ENCODE results near the gene FERMT2.

Gene FERMT2

DNA sequence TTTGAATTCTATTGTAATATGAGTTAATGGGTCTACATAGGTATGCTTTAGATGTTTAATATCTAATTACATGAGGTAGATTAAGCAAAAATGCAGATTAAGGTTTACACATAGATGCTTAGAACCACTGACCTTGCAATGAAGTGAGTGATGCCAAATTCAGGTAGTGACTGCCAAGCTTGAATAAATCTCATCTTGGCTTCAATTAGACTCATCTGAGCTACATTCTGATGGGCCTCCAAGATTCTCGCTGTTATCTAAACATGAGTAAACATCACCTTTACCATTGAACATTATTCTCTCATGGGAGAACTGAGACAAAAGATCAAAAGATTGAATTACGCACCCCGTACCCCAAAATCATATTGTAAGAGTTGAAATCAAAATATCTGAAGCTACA lies 90.6 kb downstream of the FERMT2 start:
- H3K36me3 ChIP-seq (ENCODE audit: insufficient read depth, low read length): peaks cover 4% of the 10 kb centered on the region; the same call in 1 of the 2 replicates

DNA sequence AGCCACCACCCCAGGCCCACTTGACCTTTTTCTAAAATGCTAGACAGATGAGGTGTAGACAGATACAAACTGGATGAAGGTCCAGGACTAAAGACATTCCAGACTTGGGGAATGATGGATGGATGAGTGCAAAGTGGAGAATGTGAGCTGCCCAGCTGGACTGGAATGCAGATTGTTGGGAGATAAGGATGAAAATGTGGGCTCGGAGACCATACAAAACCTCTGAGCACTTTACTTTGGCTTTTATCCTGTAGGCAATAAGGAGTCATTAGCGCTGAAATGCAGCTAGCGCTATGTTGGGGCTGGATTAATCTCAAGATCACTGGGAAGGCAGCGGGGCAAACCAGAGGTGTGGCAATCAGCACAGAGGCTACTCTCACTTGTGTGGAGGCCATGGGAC lies 94.7 kb downstream of the FERMT2 start:
- Histone ChIP-seq H3K9me3 (ENCODE audit: insufficient read depth, low read depth, low read length) (no peaks in the 10 kb centered on the region), H3K36me3 (ENCODE audit: insufficient read depth, low read length) (no peaks in the 10 kb centered on the region; the same call in 1 of the 2 replicates), H3K4me1 (ENCODE audit: insufficient read depth, low read length, poor library complexity, severe bottlenecking) (peaks cover 7% of the 10 kb centered on the region), H3K4me2 (ENCODE audit: low read depth, low read length, poor library complexity, severe bottlenecking) (no peak overlapping the region), H3K27me3 (ENCODE audit: insufficient read depth, low read length, poor library complexity, severe bottlenecking) (no peaks in the 10 kb centered on the region), H3K9me2 (replicated peaks; ENCODE audit: low read depth, low read length) (no peaks in the 10 kb centered on the region), H4K20me1 (ENCODE audit: insufficient read depth, low read length, poor library complexity, severe bottlenecking) (no peaks in the 10 kb centered on the region), H2AFZ (ENCODE audit: low read length) (no peak overlapping the region), H3K9ac (ENCODE audit: low read depth, low read length, poor library complexity, severe bottlenecking) (no peak overlapping the region), H3F3A (ENCODE audit: low read depth) (no peaks in the 10 kb centered on the region), H3K79me2 (ENCODE audit: insufficient read depth, low read length) (no peaks in the 10 kb centered on the region), H3K4me3 (ENCODE audit: low read length, poor library complexity, severe bottlenecking) (no peak overlapping the region)
- TF ChIP-seq, protein P1, sequence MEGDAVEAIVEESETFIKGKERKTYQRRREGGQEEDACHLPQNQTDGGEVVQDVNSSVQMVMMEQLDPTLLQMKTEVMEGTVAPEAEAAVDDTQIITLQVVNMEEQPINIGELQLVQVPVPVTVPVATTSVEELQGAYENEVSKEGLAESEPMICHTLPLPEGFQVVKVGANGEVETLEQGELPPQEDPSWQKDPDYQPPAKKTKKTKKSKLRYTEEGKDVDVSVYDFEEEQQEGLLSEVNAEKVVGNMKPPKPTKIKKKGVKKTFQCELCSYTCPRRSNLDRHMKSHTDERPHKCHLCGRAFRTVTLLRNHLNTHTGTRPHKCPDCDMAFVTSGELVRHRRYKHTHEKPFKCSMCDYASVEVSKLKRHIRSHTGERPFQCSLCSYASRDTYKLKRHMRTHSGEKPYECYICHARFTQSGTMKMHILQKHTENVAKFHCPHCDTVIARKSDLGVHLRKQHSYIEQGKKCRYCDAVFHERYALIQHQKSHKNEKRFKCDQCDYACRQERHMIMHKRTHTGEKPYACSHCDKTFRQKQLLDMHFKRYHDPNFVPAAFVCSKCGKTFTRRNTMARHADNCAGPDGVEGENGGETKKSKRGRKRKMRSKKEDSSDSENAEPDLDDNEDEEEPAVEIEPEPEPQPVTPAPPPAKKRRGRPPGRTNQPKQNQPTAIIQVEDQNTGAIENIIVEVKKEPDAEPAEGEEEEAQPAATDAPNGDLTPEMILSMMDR (conservative IDR thresholded peaks at IDR 0.05; ENCODE audit: low read length): no peak
- no peak for TF ChIP-seq EZH2phosphoT487 (IDR thresholded peaks at IDR 0.05; ENCODE audit: borderline replicate concordance)

More for the DNA sequence above, 90.6 kb downstream of the FERMT2 start:
- TF ChIP-seq EZH2phosphoT487 (IDR thresholded peaks at IDR 0.05; ENCODE audit: borderline replicate concordance): no peak
- TF ChIP-seq, protein P1 (conservative IDR thresholded peaks at IDR 0.05; ENCODE audit: low read length): no peak
- H3K9ac ChIP-seq (ENCODE audit: low read depth, low read length, poor library complexity, severe bottlenecking): no peak overlapping the region
- H3K4me2 ChIP-seq (ENCODE audit: low read depth, low read length, poor library complexity, severe bottlenecking): no peak overlapping the region
- H3K9me3 ChIP-seq (ENCODE audit: insufficient read depth, low read depth, low read length): no peaks in the 10 kb centered on the region
- no peaks in the 10 kb centered on the region for H4K20me1 ChIP-seq (ENCODE audit: insufficient read depth, low read length, poor library complexity, severe bottlenecking)
- H3K4me1 ChIP-seq (ENCODE audit: insufficient read depth, low read length, poor library complexity, severe bottlenecking): peaks cover 10% of the 10 kb centered on the region
- H3K9me2 ChIP-seq (replicated peaks; ENCODE audit: low read depth, low read length): no peaks in the 10 kb centered on the region
- H3K79me2 ChIP-seq (ENCODE audit: insufficient read depth, low read length): no peaks in the 10 kb centered on the region
- H3F3A ChIP-seq (ENCODE audit: low read depth): no peaks in the 10 kb centered on the region
- no peaks in the 10 kb centered on the region for H3K27me3 ChIP-seq (ENCODE audit: insufficient read depth, low read length, poor library complexity, severe bottlenecking)
- H3K4me3 ChIP-seq (ENCODE audit: low read length, poor library complexity, severe bottlenecking): no peak overlapping the region
- no peak overlapping the region for H2AFZ ChIP-seq (ENCODE audit: low read length)

DNA sequence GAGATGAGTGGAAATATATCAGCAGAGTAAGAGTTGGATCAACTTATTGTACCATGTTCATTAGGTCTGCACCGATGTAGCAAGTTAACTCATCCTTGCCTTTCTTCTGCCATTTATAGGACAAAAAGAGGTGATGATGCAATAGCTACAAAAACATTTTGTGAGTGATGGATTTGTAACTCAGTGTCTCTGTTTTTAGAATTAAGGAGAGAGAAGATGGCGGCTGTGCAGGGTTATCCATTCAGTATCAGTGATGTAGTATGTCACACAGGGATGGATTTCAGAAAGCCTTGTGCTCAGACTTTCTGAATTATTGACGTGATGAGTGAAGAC lies 97.4 kb downstream of the FERMT2 start:
- H3K79me2 ChIP-seq (ENCODE audit: insufficient read depth, low read length): no peaks in the 10 kb centered on the region
- H4K20me1 ChIP-seq (ENCODE audit: insufficient read depth, low read length, poor library complexity, severe bottlenecking): no peaks in the 10 kb centered on the region
- no peak overlapping the region for H3K4me2 ChIP-seq (ENCODE audit: low read depth, low read length, poor library complexity, severe bottlenecking)
- peaks cover 7% of the 10 kb centered on the region for H3K4me1 ChIP-seq (ENCODE audit: insufficient read depth, low read length, poor library complexity, severe bottlenecking)
- H3K4me3 ChIP-seq (ENCODE audit: low read length, poor library complexity, severe bottlenecking): no peak overlapping the region
- 0 out of 2 replicates have a peak overlapping the region, but pooled peaks have one; percentile 38 for H2AFZ ChIP-seq (ENCODE audit: low read length)
- H3K36me3 ChIP-seq (ENCODE audit: insufficient read depth, low read length): no peaks in the 10 kb centered on the region; the same call in 1 of the 2 replicates
- no peak overlapping the region for H3K9ac ChIP-seq (ENCODE audit: low read depth, low read length, poor library complexity, severe bottlenecking)
- H3F3A ChIP-seq (ENCODE audit: low read depth): no peaks in the 10 kb centered on the region
- TF ChIP-seq, protein P1 (conservative IDR thresholded peaks at IDR 0.05; ENCODE audit: low read length): no peak
- no peak for TF ChIP-seq EZH2phosphoT487 (IDR thresholded peaks at IDR 0.05; ENCODE audit: borderline replicate concordance)
- H3K9me3 ChIP-seq (ENCODE audit: insufficient read depth, low read depth, low read length): no peaks in the 10 kb centered on the region
- H3K27me3 ChIP-seq (ENCODE audit: insufficient read depth, low read length, poor library complexity, severe bottlenecking): no peaks in the 10 kb centered on the region
- no peaks in the 10 kb centered on the region for H3K9me2 ChIP-seq (replicated peaks; ENCODE audit: low read depth, low read length)
